OCI-LY3 (cell line): ENCODE results near the gene CTAGE1.

Source experiments
- H2AFZ ChIP-seq: fragments of 200-600, 300-600 bp; shearing (Covaris generic); 2 replicates; pipeline ENCODE4 v1.6.0; 2014; ENCODE audit warnings: antibody characterized with exemption, low read depth, low read length
- H3K27ac ChIP-seq: fragments of 200-600, 300-600 bp; sonication (generic); 2 replicates; pipeline ENCODE4 v1.5.1; 2014; ENCODE audit warnings: mild to moderate bottlenecking, low read length, moderate library complexity, mixed read lengths
- H3K27me3 ChIP-seq: fragments of 200-600, 300-600 bp; sonication (generic); 2 replicates; pipeline ENCODE4 v1.6.1; 2014; ENCODE audit warnings: low read depth, low read length, mixed read lengths
- H3K36me3 ChIP-seq: fragments of 200-600, 300-600 bp; sonication (generic); replicated peaks from 2 replicates; pipeline ENCODE3; 2014; ENCODE audit warnings: low read depth, low read length, mixed read lengths
- H3K4me1 ChIP-seq: fragments of 300-600, 200-600 bp; sonication (generic); 2 replicates; pipeline ENCODE4 v1.6.1; 2014; ENCODE audit warnings: low read length, mixed read lengths
- H3K4me2 ChIP-seq: fragments of 200-600, 300-600 bp; sonication (generic); 2 replicates; pipeline ENCODE4 v1.6.1; 2014; ENCODE audit warnings: low read length, mixed read lengths
- H3K4me3 ChIP-seq: fragments of 300-600, 200-600 bp; sonication (generic); 2 replicates; pipeline ENCODE4 v1.5.1; 2014; ENCODE audit warnings: antibody characterized with exemption, mild to moderate bottlenecking, low read length, moderate library complexity
- H3K79me2 ChIP-seq: fragments of 300-600, 200-600 bp; shearing (Covaris generic); 2 replicates; pipeline ENCODE4 v1.6.1; 2014; ENCODE audit warnings: mild to moderate bottlenecking, low read length, mixed read lengths
- H3K9ac ChIP-seq: fragments of 300-600, 200-600 bp; shearing (Covaris generic); 2 replicates; pipeline ENCODE4 v1.6.0; 2014; ENCODE audit warnings: mild to moderate bottlenecking, low read length, moderate library complexity
- H3K9me3 ChIP-seq: fragments of 200-600, 300-600 bp; shearing (Covaris generic); 2 replicates; pipeline ENCODE4 v1.6.1; 2014; ENCODE audit warnings: low read length, mixed read lengths; ENCODE audit not compliant: insufficient read depth
- H4K20me1 ChIP-seq: fragments of 200-600, 300-600 bp; sonication (generic); 2 replicates; pipeline ENCODE4 v1.6.1; 2016; ENCODE audit warnings: low read length, mixed read lengths; ENCODE audit not compliant: insufficient read depth
- CTCF ChIP-seq: fragments of 200-600, 300-600 bp; sonication (generic); IDR thresholded peaks from 2 replicates; pipeline ENCODE4 v1.5.1; 2014; ENCODE audit warnings: antibody characterized with exemption, low read length, low read depth
- EZH2phosphoT487 ChIP-seq: fragments of 200-600 bp; shearing (Covaris generic); IDR thresholded peaks from 2 replicates; pipeline ENCODE4 v1.6.1; 2018; ENCODE audit warnings: antibody characterized with exemption, mixed run types, low read depth

Gene CTAGE1

GRCh38 chr18:22446911-22447310 is 29.2 kb upstream of the CTAGE1 start:
- TF ChIP-seq CTCF (no peak), EZH2phosphoT487 (no peak)
- Histone ChIP-seq H3K27ac (no peak overlapping the region), H3K4me3 (no peak overlapping the region), H3K79me2 (no peaks in the 10 kb centered on the region), H3K4me2 (no peak overlapping the region), H3K9ac (no peak overlapping the region), H4K20me1 (no peaks in the 10 kb centered on the region), H3K36me3 (no peaks in the 10 kb centered on the region), H3K9me3 (no peaks in the 10 kb centered on the region), H2AFZ (no peak overlapping the region), H3K4me1 (no peaks in the 10 kb centered on the region), H3K27me3 (no peaks in the 10 kb centered on the region)

- Histone ChIP-seq H4K20me1 (no peaks in the 10 kb centered on the region), H3K27ac (no peak overlapping the region), H2AFZ (no peak overlapping the region), H3K4me1 (no peaks in the 10 kb centered on the region), H3K9ac (no peak overlapping the region), H3K4me3 (no peak overlapping the region), H3K79me2 (no peaks in the 10 kb centered on the region), H3K9me3 (no peaks in the 10 kb centered on the region), H3K36me3 (no peaks in the 10 kb centered on the region), H3K4me2 (no peak overlapping the region), H3K27me3 (no peaks in the 10 kb centered on the region)
- TF ChIP-seq CTCF: no peak
Observed at GRCh38 chr18:22446325-22446724, 28.6 kb upstream of the CTAGE1 start.

GRCh38 chr18:22441638-22442037 is 23.9 kb upstream of the CTAGE1 start:
- no peaks in the 10 kb centered on the region for H3K79me2 ChIP-seq
- H3K27me3 ChIP-seq: no peaks in the 10 kb centered on the region
- H3K4me2 ChIP-seq: no peak overlapping the region
- no peaks in the 10 kb centered on the region for H3K9me3 ChIP-seq
- H3K27ac ChIP-seq: no peak overlapping the region
- H3K4me3 ChIP-seq: no peak overlapping the region
- no peak overlapping the region for H3K9ac ChIP-seq
- no peaks in the 10 kb centered on the region for H4K20me1 ChIP-seq
- no peaks in the 10 kb centered on the region for H3K36me3 ChIP-seq
- H3K4me1 ChIP-seq: peaks cover 8% of the 10 kb centered on the region
- H2AFZ ChIP-seq: no peak overlapping the region
- TF ChIP-seq EZH2phosphoT487: no peak
- peak; percentile 10; the same call in 1 of the 2 replicates for TF ChIP-seq CTCF

GRCh38 chr18:22439447-22439846 is 21.7 kb upstream of the CTAGE1 start:
- no peak overlapping the region for H3K9ac ChIP-seq
- H3K9me3 ChIP-seq: no peaks in the 10 kb centered on the region
- no peaks in the 10 kb centered on the region for H3K79me2 ChIP-seq
- TF ChIP-seq EZH2phosphoT487: no peak
- no peak for TF ChIP-seq CTCF
- H3K4me1 ChIP-seq: peaks cover 8% of the 10 kb centered on the region
- no peaks in the 10 kb centered on the region for H3K36me3 ChIP-seq
- H3K4me3 ChIP-seq: no peak overlapping the region
- H3K27ac ChIP-seq: no peak overlapping the region
- no peaks in the 10 kb centered on the region for H3K27me3 ChIP-seq
- H2AFZ ChIP-seq: no peak overlapping the region
- no peak overlapping the region for H3K4me2 ChIP-seq
- no peaks in the 10 kb centered on the region for H4K20me1 ChIP-seq
